GM19023 (cell line): ENCODE measurements around the gene PCNX3.

Experiments
- ATAC-seq: cut with Tn5 transposase; IDR thresholded peaks from one replicate; pipeline ENCODE4 v1.9.1; 2021; ENCODE audit warnings: mild to moderate bottlenecking, moderate library complexity; ENCODE audit not compliant: unreplicated experiment

Gene PCNX3

DNA sequence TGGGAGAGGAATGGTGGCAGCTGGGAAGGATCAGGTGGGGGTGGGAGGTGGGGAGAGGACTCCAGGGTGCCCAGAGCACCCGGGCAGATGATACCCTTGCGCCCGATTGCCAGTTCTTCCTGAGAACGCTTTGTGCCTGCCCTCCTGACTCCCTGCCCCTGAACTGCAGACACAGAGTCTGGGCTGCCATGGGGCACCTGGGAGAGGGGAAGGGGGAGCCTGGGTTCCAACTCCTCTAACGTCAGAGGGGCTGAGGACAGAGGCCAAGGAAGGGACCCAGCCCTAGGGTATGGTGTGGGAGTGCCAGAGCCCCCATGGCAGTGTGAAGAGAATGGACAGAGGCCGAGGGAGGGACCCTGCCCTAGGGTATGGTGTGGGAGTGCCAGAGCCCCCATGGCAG, 19.1 kb upstream of the PCNX3 start:
- no peak for ATAC-seq

GRCh38 chr11:65598258-65598699, 17.3 kb upstream of the PCNX3 start:
- no peak for ATAC-seq

- ATAC-seq, result no peak
Observed at GRCh38 chr11:65599216-65599954, 16.2 kb upstream of the PCNX3 start.

- no peak for ATAC-seq
Observed at GRCh38 chr11:65599955-65600246, 15.7 kb upstream of the PCNX3 start.

DNA sequence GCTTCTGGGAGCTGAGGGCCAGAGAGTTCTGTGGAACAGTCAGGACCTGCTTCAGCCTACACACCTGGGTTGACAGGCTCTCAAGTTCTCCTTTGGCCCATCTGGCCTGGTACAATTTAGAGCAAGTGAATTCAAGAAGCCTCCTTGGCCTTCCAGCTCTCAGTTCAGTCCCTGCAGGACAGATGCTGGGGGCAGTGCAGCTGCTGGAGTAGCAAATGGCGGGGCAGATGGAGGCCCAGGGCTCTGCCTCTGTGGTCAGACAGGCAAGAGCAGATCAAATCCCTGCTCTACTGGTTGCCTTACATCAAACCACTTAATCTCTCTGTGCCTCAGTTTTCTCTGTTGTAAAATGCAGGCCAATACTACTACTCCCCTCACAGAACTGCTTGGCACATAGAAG, 11.3 kb upstream of the PCNX3 start:
- ATAC-seq, result no peak

- ATAC-seq, result no peak
Observed at GRCh38 chr11:65606876-65607613, 8.5 kb upstream of the PCNX3 start.

DNA sequence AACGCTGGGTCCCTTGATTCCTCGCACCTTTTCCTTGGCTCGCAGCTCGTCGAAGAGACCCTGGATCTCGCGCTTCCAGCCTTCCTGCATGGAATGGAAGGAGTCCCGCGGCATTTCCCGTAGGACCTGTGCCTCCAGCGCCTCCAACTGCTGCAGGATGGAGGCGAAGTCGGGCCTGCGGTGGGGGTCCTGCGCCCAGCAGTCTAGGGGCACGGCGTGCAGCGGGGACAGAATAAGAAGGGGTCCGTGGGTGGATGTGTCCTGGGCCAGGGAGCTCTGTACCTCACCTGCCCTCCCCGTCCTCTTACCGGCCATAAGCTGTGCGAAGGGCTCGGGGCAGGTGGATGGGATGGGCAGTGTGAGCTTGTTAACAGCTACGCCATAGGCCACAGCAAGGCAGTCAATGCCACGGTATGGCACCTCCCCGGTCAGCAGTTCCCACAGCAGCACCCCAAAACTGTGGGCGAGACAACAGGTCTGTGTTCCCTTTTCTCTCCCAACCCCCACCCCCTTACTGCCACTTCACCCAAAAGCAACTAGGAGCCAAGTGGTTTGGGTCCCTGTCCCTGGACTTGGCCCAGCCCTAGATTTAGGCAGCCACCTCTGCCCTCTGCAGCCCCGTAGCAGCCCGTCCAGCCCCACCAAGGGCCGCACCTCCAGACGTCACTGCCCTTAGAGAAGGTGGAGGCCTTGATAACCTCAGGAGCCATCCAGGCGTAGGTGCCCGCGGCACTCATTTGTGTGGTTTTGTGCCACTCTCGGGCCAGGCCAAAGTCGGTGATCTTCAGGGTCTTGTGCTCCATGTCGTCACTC, 7.8 kb upstream of the PCNX3 start:
- ATAC-seq, result no peak

DNA sequence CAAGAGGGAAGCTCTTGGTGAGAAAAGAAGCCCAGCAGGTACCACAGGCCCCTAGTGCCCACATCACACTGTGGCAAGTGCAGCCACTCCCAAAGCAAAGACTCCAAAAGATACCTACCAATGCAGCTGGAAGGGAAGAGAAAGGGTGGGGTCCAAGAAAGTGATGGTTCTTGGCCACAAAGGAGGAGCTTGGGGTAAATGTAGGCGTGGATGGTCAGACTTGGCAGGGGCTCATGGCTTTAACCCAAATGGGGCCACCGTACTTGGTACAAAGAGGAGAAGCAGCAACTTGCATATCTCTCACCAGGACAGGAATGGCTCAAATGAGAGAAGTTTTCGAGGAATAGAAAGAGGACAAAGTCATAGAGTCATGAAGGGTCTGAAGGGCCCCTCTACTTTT, 6.3 kb upstream of the PCNX3 start:
- no peak for ATAC-seq

GRCh38 chr11:65609665-65610064, 5.9 kb upstream of the PCNX3 start:
- ATAC-seq, result no peak

GRCh38 chr11:65610404-65610803, 5.2 kb upstream of the PCNX3 start:
- ATAC-seq, result no peak

GRCh38 chr11:65611028-65611757, 4.4 kb upstream of the PCNX3 start:
- ATAC-seq, result no peak

DNA sequence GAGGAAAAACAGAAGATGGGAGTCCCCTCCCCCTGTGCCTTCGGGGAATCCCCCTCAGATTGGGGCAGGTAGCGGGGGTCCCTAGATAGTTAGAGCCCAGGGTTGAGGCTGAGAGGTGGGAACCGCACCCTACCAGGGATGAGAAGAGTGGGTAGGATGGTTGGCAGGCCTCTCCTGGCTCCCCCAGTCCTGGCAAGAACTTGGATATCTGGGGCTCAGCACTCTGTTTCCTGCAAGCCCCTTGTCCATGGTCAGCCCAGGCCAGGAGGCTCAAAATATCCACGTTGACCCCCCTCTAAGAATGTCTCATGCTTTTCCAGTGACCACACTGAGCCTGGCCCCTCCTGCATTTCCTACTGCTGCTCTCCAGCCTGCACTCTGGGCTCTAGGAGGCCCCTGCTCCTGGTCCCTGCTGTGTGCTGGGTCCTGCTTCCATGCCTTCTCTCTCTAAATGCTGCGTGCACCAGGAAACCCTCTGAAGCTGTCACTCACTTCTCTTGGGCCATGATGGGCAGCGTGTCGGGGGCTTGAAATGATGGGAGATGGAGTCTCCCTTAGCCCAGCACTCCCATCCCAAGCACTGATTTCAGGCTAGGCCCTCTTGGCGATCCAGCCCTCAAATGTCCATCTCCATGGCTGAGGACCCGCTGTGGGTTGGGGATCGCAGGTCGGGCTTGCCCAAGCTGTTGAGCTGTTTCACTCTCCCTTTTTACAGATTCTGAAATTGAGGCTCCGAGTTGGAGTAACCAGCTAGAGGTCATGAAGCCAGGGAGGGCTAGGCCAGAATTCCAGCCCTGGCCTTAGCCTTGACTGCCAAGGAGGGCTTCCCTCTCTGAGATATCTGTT, 3.6 kb upstream of the PCNX3 start:
- ATAC-seq, result no peak

DNA sequence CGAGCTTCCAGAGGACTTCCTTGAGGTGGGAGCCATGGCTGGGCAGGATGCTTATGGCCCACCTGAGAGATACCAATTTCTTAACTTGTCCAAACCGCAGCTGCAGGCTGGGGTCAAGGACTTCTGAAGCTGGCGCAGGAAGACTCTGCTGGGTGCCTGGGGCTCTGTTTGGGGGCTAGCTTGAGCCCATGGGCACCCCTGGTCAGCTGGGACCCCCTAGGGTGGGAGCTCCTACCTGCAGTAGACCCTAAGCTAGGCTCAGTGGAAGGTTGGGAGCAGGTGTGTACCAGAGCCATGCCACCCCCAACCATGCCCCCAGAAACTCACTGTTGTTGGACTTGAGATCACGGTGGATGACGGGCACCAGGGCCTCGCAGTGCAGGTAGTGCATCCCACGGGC, 2.9 kb upstream of the PCNX3 start:
- ATAC-seq, result no peak

DNA sequence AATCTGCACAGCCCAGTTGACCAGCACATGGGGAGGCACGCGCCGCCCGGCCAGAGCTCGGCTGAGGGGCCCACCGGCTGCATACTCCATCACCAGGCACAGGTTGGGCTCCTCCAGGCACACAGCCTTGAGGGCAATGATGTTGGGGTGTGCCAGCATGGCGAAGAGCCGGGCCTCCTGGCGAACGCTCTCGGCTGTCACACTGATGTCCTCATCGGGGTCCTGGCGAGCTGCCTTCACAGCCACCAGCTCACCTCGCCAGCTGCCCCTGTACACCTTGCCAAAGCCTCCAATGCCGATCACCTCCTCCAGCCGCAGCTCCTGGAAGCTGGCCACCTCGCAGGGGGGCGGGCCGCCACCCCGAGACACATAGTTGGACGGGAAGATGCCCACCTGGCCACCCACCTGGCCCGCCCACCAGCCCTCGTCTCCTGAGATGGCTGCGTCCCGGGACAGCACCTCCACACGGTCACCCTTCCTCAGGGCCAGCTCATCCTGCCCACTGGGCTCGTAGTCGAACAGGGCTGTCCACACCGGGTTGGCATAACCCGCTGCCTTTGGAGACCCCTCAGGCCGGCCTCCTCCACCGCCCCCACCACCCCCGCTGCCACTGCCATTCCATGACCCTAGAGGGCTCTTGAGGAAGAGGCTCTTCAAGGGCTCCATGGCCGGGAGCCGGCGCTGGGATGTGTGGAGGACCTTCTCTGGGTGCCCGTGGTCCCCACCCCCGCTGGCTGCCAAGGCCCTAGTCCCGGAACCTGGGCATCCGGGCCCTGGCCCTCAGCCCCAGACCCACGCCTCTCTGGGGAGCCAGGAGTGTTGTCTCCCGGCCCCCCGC, 2.3 kb upstream of the PCNX3 start:
- no peak for ATAC-seq

DNA sequence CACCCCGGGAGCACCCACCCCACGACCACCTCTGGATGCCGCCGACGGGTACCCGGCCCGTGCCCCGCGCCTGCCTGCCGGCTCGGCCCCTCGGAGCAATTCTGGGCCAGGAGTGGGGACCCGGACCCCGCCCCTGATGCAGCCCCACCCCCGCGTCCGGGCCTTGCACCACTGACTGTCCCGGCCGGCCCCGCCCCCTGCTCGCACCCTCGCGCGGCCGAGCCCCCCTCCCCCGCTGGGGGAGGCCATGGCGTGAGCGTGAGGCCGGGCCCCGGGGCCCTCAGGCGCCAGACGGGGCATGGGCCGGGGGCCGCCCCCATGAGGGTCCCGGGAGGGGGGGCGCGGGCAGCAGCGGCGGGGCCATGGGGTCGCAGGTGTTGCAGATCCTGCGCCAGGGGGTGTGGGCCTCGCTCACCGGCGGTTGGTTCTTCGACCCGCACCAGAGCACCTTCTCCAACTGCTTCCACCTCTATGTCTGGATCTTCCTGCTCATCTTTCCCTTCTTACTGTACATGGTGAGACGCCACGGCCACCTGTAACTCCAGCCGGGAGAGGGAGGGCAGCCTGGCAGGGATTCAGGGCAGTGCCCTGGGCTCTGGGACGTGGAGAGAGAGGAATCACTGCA, 486 bp downstream of the PCNX3 start:
- ATAC-seq, result peak; percentile 3

GRCh38 chr11:65616575-65617001, 1.0 kb downstream of the PCNX3 start:
- no peak for ATAC-seq

GRCh38 chr11:65617136-65617850, 1.7 kb downstream of the PCNX3 start:
- no peak for ATAC-seq
